ENCODE measurements around the gene NDUFS8.

DNA sequence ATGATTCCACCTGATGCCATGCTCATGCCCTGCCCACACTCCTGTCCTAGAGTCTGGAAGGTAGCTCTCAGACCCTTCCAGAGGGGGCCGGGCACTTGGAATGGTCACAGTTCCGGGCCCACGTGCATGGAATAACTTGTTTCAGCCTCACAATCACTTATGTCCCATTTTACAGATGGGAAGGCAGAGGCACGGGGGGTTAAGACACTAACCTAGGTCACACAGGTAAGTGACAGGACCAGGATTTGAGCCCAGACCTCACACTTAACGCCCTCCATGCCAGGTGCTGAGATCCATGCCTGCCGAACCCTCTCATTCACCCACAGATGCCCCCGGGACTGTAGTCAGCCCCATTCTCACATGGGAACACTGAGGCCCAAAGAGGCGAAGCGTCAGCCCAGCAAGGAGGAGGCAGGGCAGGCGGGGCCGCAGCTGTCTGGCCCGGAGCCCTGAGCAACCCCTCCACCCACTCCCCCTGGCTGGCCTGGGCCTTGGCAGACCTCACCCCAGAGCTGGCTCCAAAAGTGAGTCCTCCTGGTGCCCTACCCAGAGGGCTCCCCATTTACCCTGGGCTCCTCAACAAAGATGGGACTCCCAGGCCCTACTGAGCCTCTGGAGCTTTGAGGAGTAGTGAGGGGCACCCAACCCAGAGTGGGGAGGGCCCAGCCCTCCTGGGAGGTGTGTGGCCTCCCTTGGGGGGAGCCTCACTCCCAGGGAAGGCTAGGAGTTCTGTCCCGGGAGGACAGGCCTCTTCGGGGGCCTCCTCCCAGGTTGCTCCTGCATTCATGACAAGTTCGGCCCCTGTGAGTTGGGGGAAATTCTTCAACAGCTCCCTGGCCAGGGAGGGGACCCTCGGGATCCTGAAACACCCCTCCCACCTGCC is 22.7 kb upstream of the NDUFS8 start:
- TF ChIP-seq, protein P1, sequence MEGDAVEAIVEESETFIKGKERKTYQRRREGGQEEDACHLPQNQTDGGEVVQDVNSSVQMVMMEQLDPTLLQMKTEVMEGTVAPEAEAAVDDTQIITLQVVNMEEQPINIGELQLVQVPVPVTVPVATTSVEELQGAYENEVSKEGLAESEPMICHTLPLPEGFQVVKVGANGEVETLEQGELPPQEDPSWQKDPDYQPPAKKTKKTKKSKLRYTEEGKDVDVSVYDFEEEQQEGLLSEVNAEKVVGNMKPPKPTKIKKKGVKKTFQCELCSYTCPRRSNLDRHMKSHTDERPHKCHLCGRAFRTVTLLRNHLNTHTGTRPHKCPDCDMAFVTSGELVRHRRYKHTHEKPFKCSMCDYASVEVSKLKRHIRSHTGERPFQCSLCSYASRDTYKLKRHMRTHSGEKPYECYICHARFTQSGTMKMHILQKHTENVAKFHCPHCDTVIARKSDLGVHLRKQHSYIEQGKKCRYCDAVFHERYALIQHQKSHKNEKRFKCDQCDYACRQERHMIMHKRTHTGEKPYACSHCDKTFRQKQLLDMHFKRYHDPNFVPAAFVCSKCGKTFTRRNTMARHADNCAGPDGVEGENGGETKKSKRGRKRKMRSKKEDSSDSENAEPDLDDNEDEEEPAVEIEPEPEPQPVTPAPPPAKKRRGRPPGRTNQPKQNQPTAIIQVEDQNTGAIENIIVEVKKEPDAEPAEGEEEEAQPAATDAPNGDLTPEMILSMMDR (IDR thresholded peaks at IDR 0.05): no peak
- TF ChIP-seq POLR2A (IDR thresholded peaks at IDR 0.05): no peak

Data from uterus (tissue), 2 donors.